Tibial artery (tissue), 4 donors: ENCODE measurements around the gene SPNS2.
A peak's percentile ranks its signal among the peaks of the same experiment; 100 is the strongest.

Source experiments
- DNase-seq, 2 donors: peaks; one replicate each; pipeline ENCODE4 v3.0.0-alpha.2; 2019
- H3K27ac ChIP-seq, 2 donors: fragments of 200-600 bp; sonication (generic) in 1 of 2; 1 replicate in 1 of 2; 2 replicates in 1 of 2; pipeline ENCODE4 v1.5.1; 2018 to 2019; ENCODE audit warnings: mild to moderate bottlenecking in 1 of 2
- H3K27me3 ChIP-seq, 2 donors: fragments of 200-600 bp; sonication (generic) in 1 of 2; one replicate each; pipeline versions ENCODE4 v1.5.1 to v1.6.0; 2016 to 2019
- H3K36me3 ChIP-seq, 3 donors: fragments of 200-600 bp; sonication (generic) in 2 of 3; one replicate each; pipeline ENCODE4 v1.5.1; 2016 to 2019; ENCODE audit warnings: mild to moderate bottlenecking in 2 of 3
- H3K4me1 ChIP-seq, 4 donors: fragments of 200-600 bp; sonication (generic) in 2 of 4; 1 replicate in 3 of 4; 2 replicates in 1 of 4; pipeline ENCODE4 v1.5.1; 2016 to 2019
- H3K4me3 ChIP-seq, 2 donors: fragments of 200-600 bp; sonication (generic) in 1 of 2; 1 replicate in 1 of 2; 2 replicates in 1 of 2; pipeline ENCODE4 v1.5.1; 2018 to 2019; ENCODE audit warnings: mild to moderate bottlenecking in 2 of 2
- H3K9me3 ChIP-seq, 3 donors: fragments of 200-600 bp; sonication (generic) in 1 of 3; one replicate each; pipeline ENCODE4 v1.5.1; 2016 to 2019
- intact Hi-C: fragments of 100-400 bp; cut with DNase I; formaldehyde crosslinking; loops from one replicate; pipeline ENCODE4 v1.15.0; 2023; ENCODE audit warnings: low total_unique reads
- TF ChIP-seq, protein P1 (sequence below), 2 experiments: fragments of 200-600 bp in 1 of 2; fragments of 450-650 bp in 1 of 2; IDR thresholded peaks; one replicate each; pipeline ENCODE4 v1.5.1; 2017 to 2019; ENCODE audit warnings: antibody characterized with exemption in 2 of 2, mild to moderate bottlenecking in 1 of 2, moderate library complexity in 1 of 2

The SPNS2 gene

DNA sequence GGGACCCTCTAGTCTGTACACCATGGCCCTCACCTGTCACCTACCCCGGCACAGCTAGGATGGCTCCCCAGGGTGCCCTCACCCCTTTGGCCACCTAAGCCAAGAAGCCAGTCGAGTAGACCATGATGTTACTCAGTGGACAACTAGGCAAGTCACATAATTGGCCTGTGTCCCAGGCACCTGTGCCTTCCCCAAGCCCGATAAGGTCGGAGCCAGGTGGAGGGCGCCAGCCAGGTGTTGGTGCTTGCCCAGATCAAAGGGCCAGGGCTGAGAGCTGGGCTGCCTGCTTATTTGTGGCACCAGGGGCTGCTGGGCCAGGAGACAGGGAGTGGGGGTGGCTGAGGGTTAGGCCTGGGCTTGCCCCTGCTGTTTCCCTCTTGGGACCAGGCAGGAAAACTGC, 16.8 kb downstream of the SPNS2 start:
- DNase-seq, result no peak
- Histone ChIP-seq H3K4me3 (no peak overlapping the region), H3K9me3 (no peaks in the 10 kb centered on the region), H3K4me1 (peaks cover 0 to 47% (median 1%) of the 10 kb centered on the region in 4 donors), H3K27me3 (no peaks in the 10 kb centered on the region), H3K36me3 (no peaks in the 10 kb centered on the region), H3K27ac (no peak overlapping the region)
- TF ChIP-seq, protein P1, sequence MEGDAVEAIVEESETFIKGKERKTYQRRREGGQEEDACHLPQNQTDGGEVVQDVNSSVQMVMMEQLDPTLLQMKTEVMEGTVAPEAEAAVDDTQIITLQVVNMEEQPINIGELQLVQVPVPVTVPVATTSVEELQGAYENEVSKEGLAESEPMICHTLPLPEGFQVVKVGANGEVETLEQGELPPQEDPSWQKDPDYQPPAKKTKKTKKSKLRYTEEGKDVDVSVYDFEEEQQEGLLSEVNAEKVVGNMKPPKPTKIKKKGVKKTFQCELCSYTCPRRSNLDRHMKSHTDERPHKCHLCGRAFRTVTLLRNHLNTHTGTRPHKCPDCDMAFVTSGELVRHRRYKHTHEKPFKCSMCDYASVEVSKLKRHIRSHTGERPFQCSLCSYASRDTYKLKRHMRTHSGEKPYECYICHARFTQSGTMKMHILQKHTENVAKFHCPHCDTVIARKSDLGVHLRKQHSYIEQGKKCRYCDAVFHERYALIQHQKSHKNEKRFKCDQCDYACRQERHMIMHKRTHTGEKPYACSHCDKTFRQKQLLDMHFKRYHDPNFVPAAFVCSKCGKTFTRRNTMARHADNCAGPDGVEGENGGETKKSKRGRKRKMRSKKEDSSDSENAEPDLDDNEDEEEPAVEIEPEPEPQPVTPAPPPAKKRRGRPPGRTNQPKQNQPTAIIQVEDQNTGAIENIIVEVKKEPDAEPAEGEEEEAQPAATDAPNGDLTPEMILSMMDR (IDR thresholded peaks at IDR 0.05), result no peak
- intact Hi-C loops, result no loop called here

DNA sequence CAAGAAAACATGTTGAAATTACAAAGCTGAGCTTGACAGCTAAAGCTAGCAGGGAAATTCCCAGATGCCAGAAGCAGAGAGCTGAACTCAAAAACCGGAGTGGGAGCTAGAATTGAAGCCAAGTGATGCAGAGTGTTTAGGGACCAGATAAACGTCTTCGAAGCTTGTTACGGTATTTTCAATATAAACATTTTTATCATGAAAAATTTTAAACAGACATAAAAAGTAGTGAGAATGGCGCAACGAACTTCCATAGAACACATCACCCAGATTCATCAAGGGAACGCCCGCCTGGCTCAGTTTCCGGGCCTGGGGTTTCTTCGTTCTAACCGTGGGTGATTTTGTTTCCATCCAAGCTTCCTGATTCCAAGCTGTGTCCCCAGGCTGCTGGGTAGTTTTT, 18.1 kb downstream of the SPNS2 start:
- DNase-seq, result no peak
- Histone ChIP-seq H3K4me3 (no peak overlapping the region), H3K36me3 (no peaks in the 10 kb centered on the region), H3K9me3 (no peaks in the 10 kb centered on the region), H3K4me1 (peaks cover 0 to 40% (median 0%) of the 10 kb centered on the region in 4 donors), H3K27ac (no peak overlapping the region), H3K27me3 (no peaks in the 10 kb centered on the region)
- intact Hi-C loops, result no loop called here
- TF ChIP-seq, protein P1 (IDR thresholded peaks at IDR 0.05), result no peak

DNA sequence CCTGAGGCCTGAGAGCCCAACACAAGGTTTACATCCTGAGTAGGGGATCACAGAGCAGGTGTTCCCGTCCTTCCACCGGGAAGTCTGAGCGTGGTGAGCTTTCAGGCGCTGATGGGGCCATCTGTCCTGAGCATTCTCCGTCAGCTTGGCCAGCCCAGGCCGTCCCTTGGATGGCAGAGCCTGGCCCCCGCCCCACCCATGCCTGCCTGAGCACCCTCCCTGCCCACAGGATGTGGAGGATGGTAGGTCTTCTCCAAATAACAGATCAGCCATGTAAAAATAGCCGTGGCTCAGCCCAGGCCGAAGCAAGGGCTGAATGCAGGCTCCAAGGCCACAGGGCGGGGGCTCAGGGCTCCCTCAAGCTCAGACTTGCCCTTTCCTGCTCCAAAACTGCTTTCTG, 20.2 kb downstream of the SPNS2 start:
- peak overlapping the region in 1 of 2 donors; percentile 21 for H3K27ac ChIP-seq

DNA sequence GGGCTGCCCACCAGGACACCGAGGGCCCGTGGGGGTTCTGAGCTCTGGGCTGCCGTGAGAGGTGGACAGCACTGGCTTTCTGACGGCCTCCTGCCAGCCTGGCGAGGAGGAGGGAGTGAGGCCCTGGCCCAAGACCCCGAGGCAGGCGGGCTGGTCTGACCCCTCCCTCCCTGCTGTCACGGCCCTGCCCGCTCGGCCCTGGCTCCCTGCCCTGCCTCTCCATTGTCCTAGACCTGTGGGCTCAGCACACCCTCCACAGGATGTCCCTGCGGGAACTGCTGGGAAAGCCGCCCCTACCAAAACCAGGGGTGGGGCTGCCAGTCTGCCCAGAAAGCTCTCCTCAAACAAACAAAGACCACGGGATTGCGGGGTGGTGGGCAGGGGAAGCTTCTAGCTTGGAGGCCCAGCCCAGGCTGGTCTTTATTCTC, 20.7 kb downstream of the SPNS2 start:
- Histone ChIP-seq H3K4me1 (peaks cover 0 to 20% (median 0%) of the 10 kb centered on the region in 4 donors), H3K4me3 (no peak overlapping the region), H3K27me3 (no peaks in the 10 kb centered on the region), H3K27ac (peak overlapping the region in 1 of 2 donors; percentile 44), H3K36me3 (no peaks in the 10 kb centered on the region), H3K9me3 (no peaks in the 10 kb centered on the region)
- peak in 1 of 2 donors; percentile 50 for DNase-seq
- TF ChIP-seq, protein P1 (IDR thresholded peaks at IDR 0.05), result no peak
- intact Hi-C loops, result no loop called here

More for the DNA sequence above, 20.2 kb downstream of the SPNS2 start:
- no peak for DNase-seq
- Histone ChIP-seq H3K36me3 (no peaks in the 10 kb centered on the region), H3K27me3 (no peaks in the 10 kb centered on the region), H3K4me1 (peaks cover 0 to 25% (median 0%) of the 10 kb centered on the region in 4 donors), H3K4me3 (no peak overlapping the region), H3K9me3 (no peaks in the 10 kb centered on the region)
- TF ChIP-seq, protein P1 (IDR thresholded peaks at IDR 0.05), result no peak
- intact Hi-C loops, result no loop called here

DNA sequence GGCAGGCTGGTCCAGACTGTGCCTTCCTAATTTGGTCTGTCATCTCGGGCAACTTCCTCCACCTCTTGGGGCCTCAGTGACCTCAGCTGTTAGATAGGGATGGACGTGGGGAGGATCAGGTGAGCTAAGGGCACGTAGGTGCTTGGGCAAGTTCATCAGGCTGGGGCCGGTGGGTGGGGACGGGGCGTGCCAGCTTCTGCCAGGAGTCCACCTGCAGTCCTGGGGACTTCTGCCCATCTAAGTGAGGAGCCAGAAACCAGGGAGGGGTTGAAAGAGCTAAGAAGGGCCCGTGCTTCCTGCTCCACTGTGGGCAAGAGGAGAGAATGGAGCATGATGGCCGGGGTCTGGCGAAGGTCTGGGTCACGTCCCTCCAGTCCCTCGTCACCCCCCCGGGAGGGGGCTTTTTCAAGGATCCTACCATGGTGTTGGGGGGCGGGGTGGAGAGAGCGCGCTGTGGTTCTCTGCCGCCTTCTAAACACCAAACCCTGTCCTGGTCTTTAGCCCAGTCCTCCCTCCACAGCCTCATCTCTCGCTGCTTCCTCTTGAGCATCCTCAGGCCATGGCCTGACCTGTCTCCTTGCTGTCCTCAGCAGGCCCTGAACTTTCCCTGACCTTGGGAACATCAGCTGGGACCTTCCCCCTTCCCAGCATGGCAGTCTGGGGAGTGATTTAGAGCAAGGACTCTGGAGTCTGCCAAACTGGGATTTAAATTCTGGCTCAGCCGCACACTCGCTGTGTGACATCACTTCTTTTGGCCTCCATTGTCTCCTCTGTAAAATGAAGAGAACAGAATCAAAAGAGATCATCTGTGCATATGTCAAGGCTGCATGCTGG, 21.6 kb downstream of the SPNS2 start:
- no peak overlapping the region for H3K4me3 ChIP-seq
- DNase-seq, result no peak
- H3K9me3 ChIP-seq, result no peaks in the 10 kb centered on the region
- no peaks in the 10 kb centered on the region for H3K27me3 ChIP-seq
- intact Hi-C loops, result no loop called here
- no peaks in the 10 kb centered on the region for H3K36me3 ChIP-seq
- peaks cover 0 to 15% (median 0%) of the 10 kb centered on the region in 4 donors for H3K4me1 ChIP-seq
- H3K27ac ChIP-seq, result peak overlapping the region in 1 of 2 donors; percentile 44
- TF ChIP-seq, protein P1 (IDR thresholded peaks at IDR 0.05), result no peak
